ENCODE data around the gene SIGLEC6.

SIGLEC6 gene

DNA sequence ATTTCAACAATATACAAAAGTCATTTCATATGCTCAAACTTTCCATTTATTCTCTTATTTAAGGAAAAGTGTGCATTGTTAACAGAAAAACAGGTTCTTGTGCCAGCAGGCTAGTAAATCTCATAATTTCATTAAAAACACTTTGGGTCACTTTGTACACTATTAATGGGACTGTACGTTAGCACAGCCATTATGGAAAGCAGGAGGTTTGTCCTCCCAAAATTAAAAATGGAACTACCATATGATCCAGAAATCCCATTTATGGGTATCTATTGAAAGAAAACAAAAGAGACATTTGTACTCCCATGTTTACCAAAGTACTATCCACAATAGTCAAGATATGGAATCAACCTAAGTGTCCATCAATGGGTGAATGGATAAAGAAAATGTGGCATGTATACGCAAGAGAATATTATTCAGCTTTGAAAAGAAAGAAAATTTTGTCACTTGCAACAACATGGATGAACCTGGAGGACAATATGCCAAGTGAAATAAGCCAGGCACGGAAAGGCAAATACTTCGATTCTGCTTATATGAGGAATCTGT, 8.4 kb upstream of the SIGLEC6 start:
- no peak for TF ChIP-seq POLR2A (IDR thresholded peaks at IDR 0.05; ENCODE audit: extremely low read depth, insufficient read length)
- no peak for TF ChIP-seq MYC (IDR thresholded peaks at IDR 0.05; ENCODE audit: low read depth, low read length)
- DNase-seq (ENCODE audit: low read depth): no peak
- H3K4me3 ChIP-seq (ENCODE audit: low read depth, low read length): no peak overlapping the region

DNA sequence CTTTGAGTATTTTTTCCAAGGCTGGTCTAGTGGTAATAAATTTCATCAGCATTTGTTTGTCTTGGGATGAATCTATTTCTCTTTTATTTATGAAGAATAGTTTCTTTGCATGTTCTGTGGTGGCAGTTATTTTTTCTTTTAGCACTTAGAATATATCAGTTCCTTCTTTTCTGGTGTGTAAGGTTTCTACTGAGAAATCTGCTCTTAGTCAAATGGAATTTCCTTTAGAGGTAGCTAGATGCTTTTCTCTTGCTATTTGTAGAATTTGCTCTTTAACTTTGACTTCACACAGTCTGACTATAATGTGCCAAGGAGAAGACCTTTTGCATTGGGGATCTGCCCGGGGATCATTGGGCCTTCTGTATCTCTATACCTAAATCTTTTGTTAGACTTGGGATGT, 4.1 kb upstream of the SIGLEC6 start:
- DNase-seq (ENCODE audit: low read depth): no peak
- TF ChIP-seq, protein P1, sequence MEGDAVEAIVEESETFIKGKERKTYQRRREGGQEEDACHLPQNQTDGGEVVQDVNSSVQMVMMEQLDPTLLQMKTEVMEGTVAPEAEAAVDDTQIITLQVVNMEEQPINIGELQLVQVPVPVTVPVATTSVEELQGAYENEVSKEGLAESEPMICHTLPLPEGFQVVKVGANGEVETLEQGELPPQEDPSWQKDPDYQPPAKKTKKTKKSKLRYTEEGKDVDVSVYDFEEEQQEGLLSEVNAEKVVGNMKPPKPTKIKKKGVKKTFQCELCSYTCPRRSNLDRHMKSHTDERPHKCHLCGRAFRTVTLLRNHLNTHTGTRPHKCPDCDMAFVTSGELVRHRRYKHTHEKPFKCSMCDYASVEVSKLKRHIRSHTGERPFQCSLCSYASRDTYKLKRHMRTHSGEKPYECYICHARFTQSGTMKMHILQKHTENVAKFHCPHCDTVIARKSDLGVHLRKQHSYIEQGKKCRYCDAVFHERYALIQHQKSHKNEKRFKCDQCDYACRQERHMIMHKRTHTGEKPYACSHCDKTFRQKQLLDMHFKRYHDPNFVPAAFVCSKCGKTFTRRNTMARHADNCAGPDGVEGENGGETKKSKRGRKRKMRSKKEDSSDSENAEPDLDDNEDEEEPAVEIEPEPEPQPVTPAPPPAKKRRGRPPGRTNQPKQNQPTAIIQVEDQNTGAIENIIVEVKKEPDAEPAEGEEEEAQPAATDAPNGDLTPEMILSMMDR (IDR thresholded peaks at IDR 0.05; ENCODE audit: low read depth, low read length): no peak
- H3K4me3 ChIP-seq (ENCODE audit: low read depth, low read length): no peak overlapping the region

DNA sequence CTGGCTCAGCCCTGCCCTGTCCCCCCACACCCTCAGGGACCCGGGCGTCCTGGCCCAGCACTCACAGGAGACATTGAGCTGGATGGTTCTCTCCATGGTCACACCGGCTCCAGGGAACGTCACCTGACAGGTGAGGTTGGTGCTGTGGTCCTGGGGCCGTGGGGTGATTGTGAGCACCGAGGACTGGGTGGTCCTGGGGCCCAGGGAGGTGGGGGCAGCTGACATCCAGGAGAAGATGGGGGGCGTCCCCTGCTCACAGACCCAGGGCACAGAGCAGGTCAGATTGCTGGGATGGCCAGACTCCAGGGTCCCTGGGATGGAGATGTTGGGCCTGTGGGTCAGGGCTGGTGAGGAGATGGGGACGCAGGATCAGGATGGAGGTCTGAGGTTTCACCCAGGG, 854 bp downstream of the SIGLEC6 start:
- no peak for DNase-seq (ENCODE audit: low read depth)
- no peak overlapping the region for H3K4me3 ChIP-seq (ENCODE audit: low read depth, low read length)
- TF ChIP-seq, protein P1 (IDR thresholded peaks at IDR 0.05; ENCODE audit: low read depth, low read length): no peak

DNA sequence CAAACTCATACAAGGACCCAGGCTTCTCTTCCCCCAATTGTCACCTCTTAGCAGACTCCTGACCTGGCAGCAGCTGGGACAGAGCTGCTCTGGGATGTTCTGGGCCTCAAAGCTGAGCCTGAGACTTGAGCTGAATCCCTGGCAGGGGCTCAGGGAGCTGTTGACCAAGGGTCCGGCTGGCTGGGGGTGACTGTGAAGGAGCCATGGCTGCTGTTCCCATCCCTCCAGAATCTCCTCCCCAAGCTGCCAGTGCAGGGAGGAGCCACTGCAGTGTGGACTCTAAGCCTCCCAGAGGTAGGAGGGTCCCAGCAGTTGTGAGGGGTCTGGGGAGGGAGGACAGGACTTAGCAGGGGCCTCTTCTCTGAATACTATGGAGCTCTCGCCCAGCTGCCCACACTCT, 2.2 kb downstream of the SIGLEC6 start:
- no peak for DNase-seq (ENCODE audit: low read depth)
- no peak overlapping the region for H3K4me3 ChIP-seq (ENCODE audit: low read depth, low read length)
- TF ChIP-seq POLR2A (IDR thresholded peaks at IDR 0.05; ENCODE audit: extremely low read depth, insufficient read length): no peak
- no peak for TF ChIP-seq MYC (IDR thresholded peaks at IDR 0.05; ENCODE audit: low read depth, low read length)
- TF ChIP-seq, protein P2, sequence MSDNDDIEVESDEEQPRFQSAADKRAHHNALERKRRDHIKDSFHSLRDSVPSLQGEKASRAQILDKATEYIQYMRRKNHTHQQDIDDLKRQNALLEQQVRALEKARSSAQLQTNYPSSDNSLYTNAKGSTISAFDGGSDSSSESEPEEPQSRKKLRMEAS (IDR thresholded peaks at IDR 0.05; ENCODE audit: low read depth, low read length): no peak
- TF ChIP-seq, protein P1 (IDR thresholded peaks at IDR 0.05; ENCODE audit: low read depth, low read length): no peak

DNA sequence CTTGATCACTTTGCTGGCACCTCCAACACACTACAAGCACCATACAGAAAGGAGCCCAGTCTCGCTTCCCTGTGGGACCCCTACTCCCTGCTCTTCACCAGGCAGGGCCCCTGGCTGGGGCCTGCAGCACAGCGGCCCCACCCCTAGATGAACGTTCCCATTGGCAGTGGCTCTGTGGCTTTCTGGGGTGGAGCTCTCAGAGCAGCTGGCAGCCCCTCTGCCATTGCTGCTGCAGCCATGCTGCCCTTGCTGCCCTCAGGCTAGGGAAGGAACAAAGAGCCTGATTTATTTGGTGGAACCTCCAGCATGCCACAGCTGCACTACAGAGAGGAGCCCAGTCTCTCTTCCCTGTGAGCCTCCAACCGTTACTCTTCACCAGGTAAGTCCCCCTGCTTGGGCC, 5.8 kb downstream of the SIGLEC6 start:
- TF ChIP-seq MYC (IDR thresholded peaks at IDR 0.05; ENCODE audit: low read depth, low read length) (no peak), POLR2A (IDR thresholded peaks at IDR 0.05; ENCODE audit: extremely low read depth, insufficient read length) (no peak)
- TF ChIP-seq, protein P1 (IDR thresholded peaks at IDR 0.05; ENCODE audit: low read depth, low read length): no peak
- TF ChIP-seq, protein P2 (IDR thresholded peaks at IDR 0.05; ENCODE audit: low read depth, low read length): no peak
- no peak overlapping the region for H3K4me3 ChIP-seq (ENCODE audit: low read depth, low read length)
- DNase-seq (ENCODE audit: low read depth): no peak

DNA sequence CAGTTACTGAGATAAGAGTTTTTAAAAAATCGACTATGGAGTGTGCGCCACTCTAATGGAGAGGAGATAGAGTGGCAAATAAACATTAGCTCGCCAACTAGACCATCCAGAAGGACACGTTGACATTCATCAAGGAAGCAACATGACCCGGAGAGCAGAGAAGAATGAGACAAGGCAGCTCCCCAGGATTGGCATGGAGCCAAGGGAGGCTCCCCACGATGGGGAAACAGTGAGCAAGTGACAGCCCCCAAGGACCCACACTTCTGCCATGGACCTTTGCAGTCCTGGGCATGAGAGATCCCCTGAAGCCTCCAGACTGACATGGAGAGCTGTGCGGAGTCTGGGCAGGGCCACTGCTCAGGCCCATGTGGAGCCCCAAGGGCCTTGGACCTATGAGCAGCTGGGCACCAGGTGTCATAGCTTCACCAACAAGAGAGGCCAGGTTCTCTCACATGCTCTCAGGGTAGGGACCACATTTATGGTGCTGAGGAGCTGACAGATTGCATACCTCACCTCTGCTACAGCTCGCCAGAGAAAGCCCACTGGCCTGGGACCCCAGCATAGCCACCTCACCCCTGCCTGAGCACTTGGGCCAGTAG, 6.7 kb downstream of the SIGLEC6 start:
- no peak overlapping the region for H3K4me3 ChIP-seq (ENCODE audit: low read depth, low read length)
- TF ChIP-seq POLR2A (IDR thresholded peaks at IDR 0.05; ENCODE audit: extremely low read depth, insufficient read length) (no peak), MYC (IDR thresholded peaks at IDR 0.05; ENCODE audit: low read depth, low read length) (no peak)
- TF ChIP-seq, protein P1 (IDR thresholded peaks at IDR 0.05; ENCODE audit: low read depth, low read length): no peak
- TF ChIP-seq, protein P2 (IDR thresholded peaks at IDR 0.05; ENCODE audit: low read depth, low read length): no peak
- DNase-seq (ENCODE audit: low read depth): no peak
